ENCODE measurements around the gene NME5. TPM values are rescaled to one million over a fixed set of nuclear protein-coding genes. Genes with fewer than 3 reads are reported as not detected.
"Not testable (repeated sequence)": the region's sequence is repeated elsewhere in the genome, so short reads cannot be mapped to it uniquely, and the experiment has no call there.

The NME5 gene
- total RNA-seq, 1 donor from 2014 or later: 7.3 TPM

DNA sequence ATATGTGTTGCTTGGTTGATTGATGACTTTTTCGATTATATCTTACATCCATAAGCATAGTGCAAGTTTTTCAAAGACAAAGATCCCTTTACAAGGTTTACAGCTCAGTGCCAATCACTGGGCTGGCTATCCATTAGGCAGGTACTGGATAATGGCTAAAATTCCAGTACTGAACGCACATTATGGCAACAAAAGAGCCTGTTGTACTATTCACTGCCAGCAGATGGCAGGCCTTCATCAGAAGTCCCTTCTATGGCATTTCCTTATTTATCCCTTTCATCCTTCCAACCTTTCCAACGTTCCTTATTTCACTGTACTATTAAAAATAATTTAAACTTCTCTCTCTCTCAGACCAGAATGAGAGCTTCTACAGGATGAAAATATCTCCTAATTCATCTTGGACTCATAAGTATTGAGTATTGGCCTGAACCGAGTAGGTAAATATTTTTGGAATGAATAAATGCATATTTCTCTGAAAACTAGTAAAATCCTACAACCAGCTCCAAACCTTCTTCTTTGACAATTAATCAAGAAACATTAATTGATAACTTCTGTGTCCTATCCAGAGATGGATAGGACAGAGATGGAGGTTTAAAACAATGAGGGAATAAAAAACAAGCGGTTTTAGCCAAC is 62.0 kb downstream of the NME5 start:
- Histone ChIP-seq H3K4me1 (no peaks in the 10 kb centered on the region), H3K27ac (no peak overlapping the region), H3K27me3 (ENCODE audit: low read depth) (no peaks in the 10 kb centered on the region), H3K4me3 (no peak overlapping the region), H3K9me3 (no peaks in the 10 kb centered on the region), H3K36me3 (no peaks in the 10 kb centered on the region)
- TF ChIP-seq, protein P1, sequence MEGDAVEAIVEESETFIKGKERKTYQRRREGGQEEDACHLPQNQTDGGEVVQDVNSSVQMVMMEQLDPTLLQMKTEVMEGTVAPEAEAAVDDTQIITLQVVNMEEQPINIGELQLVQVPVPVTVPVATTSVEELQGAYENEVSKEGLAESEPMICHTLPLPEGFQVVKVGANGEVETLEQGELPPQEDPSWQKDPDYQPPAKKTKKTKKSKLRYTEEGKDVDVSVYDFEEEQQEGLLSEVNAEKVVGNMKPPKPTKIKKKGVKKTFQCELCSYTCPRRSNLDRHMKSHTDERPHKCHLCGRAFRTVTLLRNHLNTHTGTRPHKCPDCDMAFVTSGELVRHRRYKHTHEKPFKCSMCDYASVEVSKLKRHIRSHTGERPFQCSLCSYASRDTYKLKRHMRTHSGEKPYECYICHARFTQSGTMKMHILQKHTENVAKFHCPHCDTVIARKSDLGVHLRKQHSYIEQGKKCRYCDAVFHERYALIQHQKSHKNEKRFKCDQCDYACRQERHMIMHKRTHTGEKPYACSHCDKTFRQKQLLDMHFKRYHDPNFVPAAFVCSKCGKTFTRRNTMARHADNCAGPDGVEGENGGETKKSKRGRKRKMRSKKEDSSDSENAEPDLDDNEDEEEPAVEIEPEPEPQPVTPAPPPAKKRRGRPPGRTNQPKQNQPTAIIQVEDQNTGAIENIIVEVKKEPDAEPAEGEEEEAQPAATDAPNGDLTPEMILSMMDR (IDR thresholded peaks at IDR 0.05): peak; percentile 86
- ATAC-seq (peak; percentile 80 to 81), DNase-seq (peak; percentile 58)
- intact Hi-C loops (cut with DNase I): no loop called here

DNA sequence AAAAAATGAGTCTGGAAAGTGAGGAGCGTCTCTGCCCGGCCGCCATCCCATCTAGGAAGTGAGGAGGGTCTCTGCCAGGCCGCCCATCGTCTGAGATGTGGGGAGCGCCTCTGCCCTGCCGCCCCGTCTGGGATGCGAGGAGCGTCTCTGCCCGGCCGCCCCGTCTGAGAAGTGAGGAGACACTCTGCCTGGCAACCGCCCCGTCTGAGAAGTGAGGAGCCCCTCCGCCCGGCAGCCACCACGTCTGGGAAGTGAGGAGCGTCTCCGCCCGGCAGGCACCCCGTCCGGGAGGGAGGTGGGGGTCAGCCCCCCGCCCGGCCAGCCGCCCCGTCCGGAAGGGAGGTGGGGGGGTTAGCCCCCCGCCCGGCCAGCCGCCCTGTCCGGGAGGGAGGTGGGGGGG is 69.2 kb downstream of the NME5 start:
- ATAC-seq; H3K27me3 ChIP-seq (ENCODE audit: low read depth); H3K36me3 ChIP-seq; H3K4me1 ChIP-seq; DNase-seq; H3K9me3 ChIP-seq; intact Hi-C loops (cut with DNase I); H3K4me3 ChIP-seq; H3K27ac ChIP-seq: not testable (repeated sequence)

DNA sequence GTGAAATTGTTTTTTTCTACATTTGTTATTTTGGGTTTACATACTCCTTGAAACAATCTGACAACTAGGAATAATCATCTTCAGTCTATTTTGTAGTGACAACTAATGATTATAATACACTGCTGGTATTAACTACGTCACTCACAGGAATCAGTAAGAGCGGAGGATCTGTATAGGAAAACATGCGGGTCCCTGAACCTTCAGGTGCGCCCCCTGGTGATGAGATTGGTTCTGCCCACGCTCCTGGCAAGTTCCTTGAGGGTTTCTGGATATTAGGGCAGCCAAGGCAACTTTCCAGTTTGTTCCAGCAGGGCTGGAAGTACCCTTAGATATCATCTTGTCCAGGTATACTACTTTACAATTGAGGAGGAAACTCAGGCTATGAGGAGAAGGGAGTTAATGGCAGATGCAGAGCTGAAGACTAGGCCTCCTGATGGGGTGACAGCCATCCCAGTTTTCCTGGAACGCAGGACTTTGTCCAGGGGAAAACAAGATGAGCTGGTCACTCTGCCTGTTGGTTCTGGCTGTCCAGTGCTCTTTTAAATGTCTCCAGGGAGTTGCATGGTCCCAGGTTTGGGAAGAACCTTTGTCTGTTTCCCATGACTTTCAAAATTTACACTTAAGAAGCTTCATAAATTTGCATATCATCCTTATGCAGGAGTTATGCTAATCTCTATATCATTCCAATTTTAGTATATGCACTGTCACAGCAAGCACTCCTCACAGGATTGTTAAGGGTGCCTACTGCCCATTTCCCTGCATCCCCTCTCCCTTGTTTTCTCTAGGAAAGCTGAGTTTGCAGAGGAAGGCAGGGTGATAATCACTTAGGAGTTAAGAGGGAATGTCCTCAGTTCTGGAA is 70.3 kb downstream of the NME5 start:
- ATAC-seq (peak; percentile 90 to 91), DNase-seq (peak; percentile 79)

DNA sequence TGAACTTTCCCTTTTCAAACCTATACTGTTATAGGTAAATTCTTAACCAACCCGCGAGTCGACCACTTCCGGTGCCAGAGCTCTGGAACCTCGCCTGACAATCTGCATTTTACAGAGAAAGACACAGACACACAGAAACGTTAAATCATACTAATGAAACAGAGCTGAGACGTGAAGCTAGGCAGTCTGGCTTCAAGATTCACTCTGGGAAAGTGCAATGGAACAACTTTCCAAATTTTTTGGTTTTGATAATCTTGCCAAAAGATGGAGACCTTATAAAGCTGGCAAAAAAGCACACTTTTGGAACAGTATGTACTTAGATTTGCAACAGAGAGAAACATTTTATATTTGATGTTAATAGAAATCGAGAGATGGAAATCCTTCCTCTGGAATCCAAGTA is 71.3 kb downstream of the NME5 start:
- H3K4me1 ChIP-seq: no peaks in the 10 kb centered on the region
- DNase-seq (no peak), ATAC-seq (no peak)
- H3K9me3 ChIP-seq: no peaks in the 10 kb centered on the region
- no peaks in the 10 kb centered on the region for H3K27me3 ChIP-seq (ENCODE audit: low read depth)
- H3K4me3 ChIP-seq: no peak overlapping the region
- intact Hi-C loops (cut with DNase I): no loop called here
- TF ChIP-seq, protein P1 (IDR thresholded peaks at IDR 0.05): no peak
- no peak overlapping the region for H3K27ac ChIP-seq
- H3K36me3 ChIP-seq: no peaks in the 10 kb centered on the region

More for the DNA sequence above, 70.3 kb downstream of the NME5 start:
- Histone ChIP-seq H3K27ac (no peak overlapping the region), H3K36me3 (no peaks in the 10 kb centered on the region), H3K4me1 (no peaks in the 10 kb centered on the region), H3K27me3 (ENCODE audit: low read depth) (no peaks in the 10 kb centered on the region), H3K9me3 (no peaks in the 10 kb centered on the region), H3K4me3 (no peak overlapping the region)
- TF ChIP-seq, protein P1 (IDR thresholded peaks at IDR 0.05): peak; percentile 81
- intact Hi-C loops (cut with DNase I): no loop called here

Other genes with a start within 250 kb of the NME5 start
- gene PKD2L2, start 250.0 kb downstream of the NME5 start, total RNA-seq: not detected
- gene FAM13B, start 106.3 kb downstream of the NME5 start, total RNA-seq: 42.9 TPM
- not detected for gene WNT8A, start 55.4 kb downstream of the NME5 start, total RNA-seq
- gene BRD8, start 39.2 kb upstream of the NME5 start, total RNA-seq: 56.9 TPM
- gene KIF20A, start 39.7 kb upstream of the NME5 start, total RNA-seq: 1.2 TPM
- 21.5 TPM for gene CDC23, start 73.9 kb upstream of the NME5 start, total RNA-seq
- gene GFRA3, start 135.2 kb upstream of the NME5 start, total RNA-seq: 0.53 TPM
- 0.47 TPM for gene CDC25C, start 192.4 kb upstream of the NME5 start, total RNA-seq
- gene FAM53C, start 198.8 kb upstream of the NME5 start, total RNA-seq: 23.3 TPM
- 67.1 TPM for gene KDM3B, start 213.3 kb upstream of the NME5 start, total RNA-seq